Vagina (tissue), 2 donors: ENCODE results near the gene EPS8L2.

Experiments
- POLR2A ChIP-seq, 2 donors: fragments of 450-650 bp; IDR thresholded peaks; one replicate each; pipeline ENCODE4 v1.6.1; 2017; ENCODE audit warnings: antibody characterized with exemption in 2 of 2, mild to moderate bottlenecking in 2 of 2, moderate library complexity in 2 of 2
- POLR2AphosphoS5 ChIP-seq, 2 donors: sonication (generic); formaldehyde crosslinking; IDR thresholded peaks; one replicate each; pipeline ENCODE4 v1.9.0; 2017; ENCODE audit warnings: antibody characterized with exemption in 2 of 2, mild to moderate bottlenecking in 2 of 2, low read depth in 1 of 2; ENCODE audit not compliant: insufficient read depth in 1 of 2
- TF ChIP-seq, protein P1 (sequence below), 3 experiments: fragments of 450-650 bp in 2 of 3; fragments of 200-600 bp in 1 of 3; sonication (generic) in 1 of 3; IDR thresholded peaks; one replicate each; pipeline ENCODE4 v1.5.1; 2017 to 2019; ENCODE audit warnings: antibody characterized with exemption in 3 of 3, mild to moderate bottlenecking in 2 of 3, moderate library complexity in 2 of 3

DNA sequence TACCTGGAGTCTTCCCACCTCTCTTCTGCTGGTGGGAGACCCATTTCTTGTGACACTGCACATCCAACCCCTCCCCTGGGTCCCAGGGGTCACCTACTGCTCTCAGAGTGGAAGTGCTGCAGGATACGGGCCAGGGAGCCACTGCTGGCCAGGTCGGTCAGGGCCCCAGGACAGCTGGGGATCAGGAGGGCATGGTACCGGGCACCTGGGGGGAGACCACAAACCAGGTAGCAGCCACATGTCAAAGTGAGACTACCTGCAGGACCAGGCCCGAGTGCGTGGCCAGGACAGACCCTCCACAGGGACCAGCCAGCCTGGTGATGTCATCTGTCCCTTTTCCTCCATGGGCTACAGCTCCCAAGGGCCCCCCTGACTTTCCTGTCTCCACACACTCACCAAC lies 67.4 kb downstream of the EPS8L2 start:
- TF ChIP-seq, protein P1, sequence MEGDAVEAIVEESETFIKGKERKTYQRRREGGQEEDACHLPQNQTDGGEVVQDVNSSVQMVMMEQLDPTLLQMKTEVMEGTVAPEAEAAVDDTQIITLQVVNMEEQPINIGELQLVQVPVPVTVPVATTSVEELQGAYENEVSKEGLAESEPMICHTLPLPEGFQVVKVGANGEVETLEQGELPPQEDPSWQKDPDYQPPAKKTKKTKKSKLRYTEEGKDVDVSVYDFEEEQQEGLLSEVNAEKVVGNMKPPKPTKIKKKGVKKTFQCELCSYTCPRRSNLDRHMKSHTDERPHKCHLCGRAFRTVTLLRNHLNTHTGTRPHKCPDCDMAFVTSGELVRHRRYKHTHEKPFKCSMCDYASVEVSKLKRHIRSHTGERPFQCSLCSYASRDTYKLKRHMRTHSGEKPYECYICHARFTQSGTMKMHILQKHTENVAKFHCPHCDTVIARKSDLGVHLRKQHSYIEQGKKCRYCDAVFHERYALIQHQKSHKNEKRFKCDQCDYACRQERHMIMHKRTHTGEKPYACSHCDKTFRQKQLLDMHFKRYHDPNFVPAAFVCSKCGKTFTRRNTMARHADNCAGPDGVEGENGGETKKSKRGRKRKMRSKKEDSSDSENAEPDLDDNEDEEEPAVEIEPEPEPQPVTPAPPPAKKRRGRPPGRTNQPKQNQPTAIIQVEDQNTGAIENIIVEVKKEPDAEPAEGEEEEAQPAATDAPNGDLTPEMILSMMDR (IDR thresholded peaks at IDR 0.05): no peak
- TF ChIP-seq POLR2AphosphoS5 (IDR thresholded peaks at IDR 0.05; ENCODE audit: insufficient read depth in 1 of 2, low read depth in 1 of 2) (no peak), POLR2A (IDR thresholded peaks at IDR 0.05) (no peak)
